HepG2 (cell line): ENCODE results near the gene LYPD4. TPM values are rescaled to one million over a fixed set of nuclear protein-coding genes. Genes with fewer than 3 reads are reported as not detected.

ENCODE experiments used
- AKAP8 ChIP-seq: sonication (generic); formaldehyde crosslinking; IDR thresholded peaks from 2 replicates; pipeline ENCODE4 v1.5.1; 2020; ENCODE audit warnings: mild to moderate bottlenecking, missing genetic modification reagents
- BCL3 ChIP-seq: sonication (generic); formaldehyde crosslinking; IDR thresholded peaks from 2 replicates; pipeline ENCODE4 v1.5.1; 2020; ENCODE audit warnings: mild to moderate bottlenecking, missing genetic modification reagents, moderate library complexity
- CCAR2 ChIP-seq: fragments of 200-400 bp; formaldehyde crosslinking; optimal IDR thresholded peaks from 2 replicates; pipeline ENCODE3; 2018; ENCODE audit warnings: low read depth, mild to moderate bottlenecking, low read length, moderate library complexity
- ETS1 ChIP-seq: sonication (generic); formaldehyde crosslinking; IDR thresholded peaks from 2 replicates; pipeline ENCODE4 v1.4.0; 2020; ENCODE audit warnings: missing genetic modification reagents
- GLI4 ChIP-seq: sonication (generic); formaldehyde crosslinking; IDR thresholded peaks from 2 replicates; pipeline ENCODE4 v1.5.1; 2020; ENCODE audit warnings: missing genetic modification reagents, mild to moderate bottlenecking, moderate library complexity, borderline replicate concordance
- MLX ChIP-seq: IDR thresholded peaks from 2 replicates; pipeline ENCODE4 v1.6.1; 2016
- MXD4 ChIP-seq: IDR thresholded peaks from 2 replicates; pipeline ENCODE4 v1.6.1; 2016; ENCODE audit warnings: mild to moderate bottlenecking, missing biosample characterization, missing genetic modification reagents
- PAF1 ChIP-seq: IDR thresholded peaks from 2 replicates; pipeline ENCODE4 v1.6.1; 2016; ENCODE audit warnings: missing genetic modification reagents, missing compliant biosample characterization
- PBX3 ChIP-seq: sonication (generic); formaldehyde crosslinking; IDR thresholded peaks from 2 replicates; pipeline ENCODE4 v1.8.1; 2023; ENCODE audit warnings: missing genetic modification reagents, inconsistent platforms, borderline replicate concordance
- PCBP1 ChIP-seq: fragments of 200-400 bp; formaldehyde crosslinking; IDR thresholded peaks from 2 replicates; pipeline ENCODE4 v1.6.1; 2017; ENCODE audit warnings: mild to moderate bottlenecking, low read depth, low read length, borderline replicate concordance
- POLR2AphosphoS2 ChIP-seq: IDR thresholded peaks from 2 replicates; pipeline ENCODE4 v1.6.1; 2011; ENCODE audit warnings: low read depth, low read length, improper control_type of control experiment
- PRPF4 ChIP-seq: fragments of 200-400 bp; formaldehyde crosslinking; IDR thresholded peaks from 2 replicates; pipeline ENCODE4 v1.6.1; 2016; ENCODE audit warnings: low read length, low read depth; ENCODE audit not compliant: poor library complexity, severe bottlenecking
- USF2 ChIP-seq, 2 experiments: sonication (generic) in 1 of 2; formaldehyde crosslinking in 1 of 2; IDR thresholded peaks; 2 replicates each; pipeline versions ENCODE4 v1.5.1 to v1.6.1; 2011 to 2020; ENCODE audit warnings: borderline replicate concordance in 1 of 2, low read depth in 1 of 2, low read length in 1 of 2, mild to moderate bottlenecking in 1 of 2, missing genetic modification reagents in 1 of 2, moderate library complexity in 1 of 2
- ZFP62 ChIP-seq: sonication (generic); formaldehyde crosslinking; IDR thresholded peaks from 2 replicates; pipeline ENCODE4 v1.4.0; 2020; ENCODE audit warnings: missing genetic modification reagents
- ZFP82 ChIP-seq: sonication (generic); formaldehyde crosslinking; IDR thresholded peaks from 2 replicates; pipeline ENCODE4 v1.5.1; 2020; ENCODE audit warnings: mild to moderate bottlenecking, missing genetic modification reagents, borderline replicate concordance
- ZNF382 ChIP-seq: sonication (generic); formaldehyde crosslinking; IDR thresholded peaks from 2 replicates; pipeline ENCODE4 v1.5.0; 2020; ENCODE audit warnings: missing genetic modification reagents, mild to moderate bottlenecking, borderline replicate concordance
- ZNF598 ChIP-seq: sonication (generic); formaldehyde crosslinking; IDR thresholded peaks from 2 replicates; pipeline ENCODE4 v1.5.1; 2020; ENCODE audit warnings: mild to moderate bottlenecking, missing genetic modification reagents, borderline replicate concordance
- ZNF720 ChIP-seq: sonication (generic); formaldehyde crosslinking; IDR thresholded peaks from 2 replicates; pipeline ENCODE4 v1.4.0; 2020; ENCODE audit warnings: missing genetic modification reagents
- ZNF879 ChIP-seq: sonication (generic); formaldehyde crosslinking; IDR thresholded peaks from 2 replicates; pipeline ENCODE4 v1.8.1; 2023; ENCODE audit warnings: missing genetic modification reagents
- ZUFSP ChIP-seq: sonication (generic); formaldehyde crosslinking; IDR thresholded peaks from 2 replicates; pipeline ENCODE4 v1.9.0; 2021; ENCODE audit warnings: missing genetic modification reagents, mild to moderate bottlenecking, borderline replicate concordance
- polyA plus RNA-seq, 8 experiments: library from polyadenylated mRNA; depleted of rRNA in 3 of 8; stranded (reverse) in 7 of 8; unstranded in 1 of 8; fragments of >200 nt; fragmentation: Illumina TruSeq in 4 of 8; extraction: Trizol in 4 of 8; gene quantifications; 2 replicates each; pipeline versions ENCODE4 v1.2.1 to v1.2.3, GENCODE V29; 2011 to 2016; ENCODE audit warnings: low read depth in 4 of 8, missing spikeins in 1 of 8, mixed read lengths in 1 of 8; ENCODE audit not compliant: insufficient read depth in 1 of 8
- total RNA-seq, 5 experiments: library from RNA; depleted of rRNA; stranded (reverse); fragments of >200 nt; fragmentation: Illumina TruSeq; extraction: Trizol; gene quantifications; 2 replicates each; pipeline ENCODE4 v1.2.3, GENCODE V29; 2016; ENCODE audit warnings: low read depth in 1 of 5

LYPD4 gene
- total and polyA plus RNA-seq, 2 of the 13 experiments (the other 11 are each of a cell fraction or from before 2014, with no cell fraction given) = not detected

- TF ChIP-seq ZUFSP (CRISPR knock-in tag) (no peak), ZFP62 (CRISPR knock-in tag) (no peak), ZNF382 (CRISPR knock-in tag) (no peak), ZNF720 (CRISPR knock-in tag) (0 out of 2 replicates have a peak, but pooled peaks have one; percentile 20), MLX (CRISPR knock-in tag) (no peak), PBX3 (CRISPR knock-in tag) (no peak), PCBP1 (peak; percentile 91), BCL3 (peak; percentile 27; the same call in 1 of the 2 replicates), CCAR2 (no peak), PRPF4 (no peak), ZNF879 (CRISPR knock-in tag) (no peak), MXD4 (CRISPR knock-in tag) (no peak; the same call in 1 of the 2 replicates), AKAP8 (CRISPR knock-in tag) (peak; percentile 58; the same call in 1 of the 2 replicates), ZFP82 (no peak; the same call in 1 of the 2 replicates), PAF1 (no peak), GLI4 (CRISPR knock-in tag) (no peak), ZNF598 (CRISPR knock-in tag) (peak; percentile 29; the same call in 1 of the 2 replicates), USF2 (IDR thresholded peaks at IDR 0.05; ENCODE audit: low read depth, low read length) (no peak), USF2 (CRISPR knock-in tag; IDR thresholded peaks at IDR 0.05; ENCODE audit: borderline replicate concordance) (peak; percentile 41; the same call in 1 of the 2 replicates), ETS1 (CRISPR knock-in tag) (no peak), POLR2AphosphoS2 (no peak; the same call in 1 of the 2 replicates)
These were observed 15.3 kb upstream of the LYPD4 start, which contains the start of gene RPS19 (continued) for GRCh38 chr19:41859618-41860418.
